Stomach (tissue), 4 donors: ENCODE results near the gene PNMA6E.

Experiments
- POLR2A ChIP-seq, 4 donors: fragments of 450-650 bp; IDR thresholded peaks; one replicate each; pipeline ENCODE4 v1.6.1; 2016; ENCODE audit warnings: antibody characterized with exemption in 4 of 4, control low read depth in 2 of 4, mild to moderate bottlenecking in 1 of 4, moderate library complexity in 1 of 4
- POLR2AphosphoS5 ChIP-seq, 3 donors: sonication (generic); formaldehyde crosslinking; IDR thresholded peaks; one replicate each; pipeline ENCODE4 v1.6.1; 2016; ENCODE audit warnings: antibody characterized with exemption in 3 of 3
- TF ChIP-seq, protein P1 (sequence below), 7 experiments: fragments of 450-650 bp in 4 of 7; fragments of 200-600 bp in 3 of 7; sonication (generic) in 3 of 7; IDR thresholded peaks; one replicate each; pipeline ENCODE4 v1.5.1; 2016 to 2019; ENCODE audit warnings: antibody characterized with exemption in 7 of 7, control low read depth in 2 of 7, mild to moderate bottlenecking in 1 of 7

DNA sequence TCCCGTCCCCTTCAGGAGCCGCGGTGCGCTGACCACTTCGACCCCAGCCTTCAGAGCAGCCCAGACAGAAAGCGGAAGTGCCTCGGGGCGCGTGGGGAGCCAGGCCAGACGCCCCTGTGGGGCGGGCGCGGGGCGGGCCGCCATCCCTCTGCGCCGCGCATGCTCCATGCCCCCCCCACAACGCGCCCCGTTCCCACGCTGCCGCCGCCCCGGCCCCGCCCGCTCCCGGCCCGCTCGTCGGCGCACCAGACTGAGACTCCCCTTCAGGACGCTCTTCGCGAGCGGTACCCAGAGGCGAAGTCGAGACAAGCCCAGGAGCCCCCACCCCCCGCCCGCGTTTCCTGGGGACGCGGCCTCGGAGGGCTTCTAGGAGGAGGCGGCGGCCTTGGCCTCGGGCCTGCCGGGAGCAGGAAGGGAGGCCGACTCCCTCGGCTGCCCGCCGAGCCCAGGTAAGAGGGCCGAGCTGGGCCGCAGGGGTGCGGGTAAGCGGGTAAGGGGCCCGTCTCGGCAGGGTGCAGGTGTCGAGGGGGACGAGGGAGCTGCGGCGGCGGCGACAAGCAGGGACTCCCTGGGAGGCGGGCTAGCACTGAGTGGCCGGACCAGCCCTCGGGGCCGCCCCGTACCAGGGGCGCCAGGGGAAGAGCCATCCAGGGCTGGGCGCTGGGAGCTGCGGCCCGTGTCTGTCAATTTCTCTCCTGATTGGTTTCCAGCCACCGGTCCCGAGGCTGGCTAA, 10.3 kb upstream of the PNMA6E start, which contains the start of gene ZFP92:
- TF ChIP-seq POLR2AphosphoS5 (IDR thresholded peaks at IDR 0.05) (no peak), POLR2A (IDR thresholded peaks at IDR 0.05) (no peak)
- TF ChIP-seq, protein P1, sequence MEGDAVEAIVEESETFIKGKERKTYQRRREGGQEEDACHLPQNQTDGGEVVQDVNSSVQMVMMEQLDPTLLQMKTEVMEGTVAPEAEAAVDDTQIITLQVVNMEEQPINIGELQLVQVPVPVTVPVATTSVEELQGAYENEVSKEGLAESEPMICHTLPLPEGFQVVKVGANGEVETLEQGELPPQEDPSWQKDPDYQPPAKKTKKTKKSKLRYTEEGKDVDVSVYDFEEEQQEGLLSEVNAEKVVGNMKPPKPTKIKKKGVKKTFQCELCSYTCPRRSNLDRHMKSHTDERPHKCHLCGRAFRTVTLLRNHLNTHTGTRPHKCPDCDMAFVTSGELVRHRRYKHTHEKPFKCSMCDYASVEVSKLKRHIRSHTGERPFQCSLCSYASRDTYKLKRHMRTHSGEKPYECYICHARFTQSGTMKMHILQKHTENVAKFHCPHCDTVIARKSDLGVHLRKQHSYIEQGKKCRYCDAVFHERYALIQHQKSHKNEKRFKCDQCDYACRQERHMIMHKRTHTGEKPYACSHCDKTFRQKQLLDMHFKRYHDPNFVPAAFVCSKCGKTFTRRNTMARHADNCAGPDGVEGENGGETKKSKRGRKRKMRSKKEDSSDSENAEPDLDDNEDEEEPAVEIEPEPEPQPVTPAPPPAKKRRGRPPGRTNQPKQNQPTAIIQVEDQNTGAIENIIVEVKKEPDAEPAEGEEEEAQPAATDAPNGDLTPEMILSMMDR (IDR thresholded peaks at IDR 0.05), result no peak
